ENCODE results near the gene CHI3L2.
"Not testable (repeated sequence)": the region's sequence is repeated elsewhere in the genome, so short reads cannot be mapped to it uniquely, and the experiment has no call there.

CHI3L2 gene

DNA sequence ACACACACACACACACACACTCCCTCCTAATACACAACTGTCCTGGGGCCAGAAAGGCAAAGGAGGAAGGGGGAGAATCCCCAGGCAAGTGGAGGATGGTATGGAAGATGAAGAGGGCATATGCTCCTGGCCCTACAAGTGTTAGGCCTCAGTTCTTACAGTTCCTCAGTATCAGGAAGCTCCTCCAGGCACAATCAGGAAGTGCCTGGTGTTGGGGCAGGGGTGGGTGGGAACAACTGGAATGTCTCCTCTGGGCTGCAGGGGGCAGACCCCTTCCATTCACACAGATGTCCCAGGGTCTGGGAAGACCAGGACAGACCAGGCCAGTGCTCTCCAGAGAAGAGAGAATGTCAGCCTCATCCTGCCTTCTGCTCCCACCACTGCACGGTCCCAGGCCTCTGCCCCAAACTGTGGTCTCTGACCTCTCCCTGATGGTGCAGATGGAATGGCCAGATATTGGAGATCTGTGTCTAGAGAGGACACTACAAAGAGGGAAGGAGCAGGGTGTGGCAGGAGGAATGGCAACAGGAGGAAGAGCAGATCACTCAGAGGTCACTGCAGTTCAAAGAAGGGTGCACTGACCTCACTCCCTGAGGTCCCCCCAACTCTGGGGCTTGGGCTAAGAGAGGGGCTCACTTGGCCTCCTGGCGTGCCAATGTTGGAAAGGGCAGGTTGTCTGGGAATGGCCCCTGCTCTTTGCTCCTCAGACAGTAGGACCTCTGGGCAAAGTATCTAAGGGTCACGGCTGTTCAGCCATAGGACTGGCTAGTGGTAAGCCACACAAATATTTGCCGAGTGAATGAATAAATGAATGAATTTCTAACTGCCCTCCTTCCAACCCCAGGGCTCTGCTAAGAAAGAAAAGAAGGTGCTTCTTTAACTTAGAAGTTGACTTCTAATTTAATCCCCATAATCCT lies 24.5 kb upstream of the CHI3L2 start:
- DNase-seq = no peak

DNA sequence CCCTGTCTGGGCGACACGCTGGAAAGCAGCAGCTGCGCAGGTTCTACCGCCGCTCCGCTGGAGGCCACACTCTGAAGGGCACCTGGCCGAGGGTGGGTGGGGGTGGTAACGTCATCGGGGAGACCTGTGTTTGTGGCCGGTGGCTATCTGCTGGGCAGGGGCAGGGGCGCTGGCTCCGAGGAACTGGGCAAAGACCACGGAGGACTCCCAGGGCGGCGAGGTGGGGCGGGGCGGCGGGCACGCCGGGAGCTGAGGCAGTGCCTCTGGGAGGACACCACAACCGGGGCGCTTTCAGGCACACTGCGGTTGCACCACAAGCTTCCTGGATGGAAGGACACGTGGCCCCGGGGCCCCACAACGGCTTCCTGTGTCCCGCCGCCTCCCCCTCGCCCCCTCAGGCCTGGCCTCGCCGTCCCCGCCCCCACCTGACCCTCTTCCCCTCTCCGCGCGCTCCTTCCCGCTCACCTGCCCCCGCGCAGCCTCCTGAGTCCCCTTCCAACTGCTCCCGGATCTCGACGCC lies 23.8 kb upstream of the CHI3L2 start:
- DNase-seq = peak; percentile 62 to 94 (median 79)

GRCh38 chr1:111204201-111204982 lies 23.1 kb upstream of the CHI3L2 start:
- DNase-seq = peak; percentile 50 to 81 (median 64)

DNA sequence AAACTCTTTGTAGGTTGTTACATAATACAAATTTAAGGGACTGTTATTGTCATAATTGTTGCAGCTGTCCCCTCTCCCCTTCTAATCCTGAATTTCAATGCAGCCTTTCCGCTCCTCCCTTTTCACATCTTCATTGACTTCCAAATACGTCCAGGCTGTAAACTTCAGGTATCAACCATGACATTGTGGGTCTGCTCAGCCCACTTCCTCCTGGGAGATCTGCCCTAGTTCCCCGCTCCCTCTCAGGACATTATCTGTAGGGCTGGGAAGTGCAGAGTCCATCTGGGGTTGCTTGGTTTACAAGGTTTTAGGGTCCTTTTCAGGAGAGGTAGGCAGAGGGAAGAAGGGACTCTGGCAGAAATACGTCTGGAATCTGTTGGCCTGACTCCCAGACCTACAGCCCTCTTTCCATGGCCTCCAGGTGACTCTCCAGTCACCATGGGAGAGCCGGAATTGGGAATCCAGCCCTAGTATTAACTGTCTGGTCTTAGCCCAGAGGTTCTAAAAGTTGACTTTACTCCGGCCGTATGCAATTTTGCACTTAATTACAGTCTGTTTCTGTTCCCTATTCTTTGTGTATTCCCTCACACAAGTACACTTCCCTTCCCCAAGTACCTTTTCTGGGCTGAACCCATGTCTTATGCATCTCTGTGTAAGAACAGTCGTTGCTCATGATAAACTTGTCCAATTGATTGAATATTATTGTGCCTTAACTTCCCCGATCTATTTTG lies 22.4 kb upstream of the CHI3L2 start:
- no peak for DNase-seq

DNA sequence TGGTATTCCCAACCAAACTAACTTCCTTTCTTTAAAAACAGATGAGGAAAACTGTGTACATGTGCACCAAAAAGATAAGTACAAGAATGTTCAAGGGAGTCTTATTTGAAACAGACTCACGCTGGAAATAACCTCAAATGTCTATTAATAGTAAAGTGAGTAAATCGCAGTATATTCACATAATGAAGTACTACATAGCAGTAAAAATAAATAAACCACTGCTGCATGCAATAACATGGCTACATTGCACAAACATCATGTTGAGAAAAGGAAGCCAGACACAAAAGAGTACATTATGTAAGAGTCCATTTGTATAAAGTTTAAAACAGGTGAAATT lies 21.8 kb upstream of the CHI3L2 start:
- no peak for DNase-seq

DNA sequence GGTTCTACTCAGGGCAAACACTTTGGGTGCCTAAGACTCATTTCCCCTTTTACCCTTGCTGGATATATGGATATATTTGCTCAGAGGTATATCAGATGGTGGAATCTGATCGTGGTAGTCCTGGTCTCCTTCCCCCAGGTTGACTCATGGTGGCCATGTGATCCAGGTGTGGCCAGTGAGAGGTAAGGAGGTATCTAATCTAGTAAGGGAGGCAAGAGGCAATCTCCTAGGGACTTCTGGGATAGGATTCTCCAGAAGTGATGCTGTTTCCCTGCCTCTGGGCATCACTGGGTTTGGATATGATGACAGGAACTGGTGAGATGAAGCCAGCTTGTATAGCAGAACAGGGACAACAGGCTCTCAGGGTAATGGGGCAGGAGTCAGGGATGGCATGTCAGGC lies 18.6 kb upstream of the CHI3L2 start:
- DNase-seq = no peak

- no peak for DNase-seq
Observed at GRCh38 chr1:111209622-111210021, 17.9 kb upstream of the CHI3L2 start.

DNA sequence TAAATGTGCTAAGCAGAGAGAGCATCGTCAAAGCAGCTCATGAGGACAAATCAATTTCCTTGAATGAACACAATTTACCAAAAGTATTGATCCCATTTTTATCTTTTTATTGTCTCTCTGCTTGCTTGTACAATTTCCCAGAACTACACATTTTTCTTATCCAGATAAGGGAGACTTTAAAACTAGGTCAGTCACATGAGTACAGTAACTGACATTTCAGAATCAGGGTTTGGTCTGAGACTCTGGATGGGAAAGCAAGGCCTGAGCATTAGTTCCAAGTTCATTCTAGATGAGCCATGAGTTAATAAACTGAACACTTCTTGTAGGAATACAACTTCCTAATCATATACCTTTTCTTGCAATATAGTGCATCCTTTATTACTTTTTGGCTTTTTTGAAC lies 15.6 kb upstream of the CHI3L2 start:
- DNase-seq = no peak

DNA sequence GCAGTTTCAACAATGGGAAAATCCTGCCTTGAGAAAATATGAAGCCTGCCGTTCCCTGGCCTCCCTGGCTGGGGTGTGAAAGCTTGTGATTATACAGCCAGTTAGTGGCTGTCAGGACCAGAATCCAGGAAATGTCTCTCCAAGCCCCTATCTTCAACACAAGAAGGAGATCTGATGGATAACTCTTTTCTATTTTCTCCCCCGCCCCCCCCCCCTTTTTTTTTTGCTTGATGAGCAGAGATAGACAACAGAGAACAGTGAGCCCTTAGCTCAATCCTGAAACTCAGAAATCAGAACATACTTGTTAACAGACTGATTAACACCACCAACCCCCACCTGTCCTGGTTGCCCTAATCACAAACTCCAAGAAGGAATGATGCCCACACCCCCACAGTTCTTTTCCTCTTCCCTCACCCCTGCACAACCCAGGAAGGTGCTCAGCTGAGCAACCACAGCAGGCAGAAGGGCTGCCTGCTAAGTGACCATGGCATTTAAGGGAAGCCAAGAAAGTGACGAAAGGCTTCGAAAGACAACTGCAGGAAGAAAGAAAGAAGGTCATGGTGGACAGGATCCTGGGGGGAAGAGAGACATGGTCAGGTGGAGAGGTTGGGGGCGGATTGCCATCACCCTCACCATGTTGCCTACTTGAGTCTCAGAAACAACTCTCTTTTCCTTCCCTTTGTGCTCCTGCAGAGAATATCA lies 14.7 kb upstream of the CHI3L2 start:
- no peak for DNase-seq

DNA sequence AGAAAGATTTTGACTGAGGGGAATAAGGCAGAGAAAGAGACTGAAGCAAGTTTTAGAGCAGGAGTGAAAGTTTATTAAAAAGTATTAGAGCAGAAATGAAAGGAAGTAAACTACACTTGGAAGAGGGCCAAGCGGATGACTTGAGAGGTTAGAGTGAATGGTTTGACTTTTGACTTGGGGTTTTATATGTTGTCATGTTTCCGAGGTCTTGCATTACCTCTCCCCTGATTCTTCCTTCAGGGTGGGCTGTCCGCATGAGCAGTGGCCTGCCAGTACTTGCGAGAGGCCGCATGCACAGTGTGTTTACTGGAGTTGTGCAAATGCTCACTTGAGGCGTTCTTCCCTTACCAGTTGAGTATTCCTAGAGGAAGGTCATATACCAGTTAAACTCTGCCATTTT lies 14.1 kb upstream of the CHI3L2 start:
- DNase-seq = peak in 1 of 5 experiments; percentile 47

DNA sequence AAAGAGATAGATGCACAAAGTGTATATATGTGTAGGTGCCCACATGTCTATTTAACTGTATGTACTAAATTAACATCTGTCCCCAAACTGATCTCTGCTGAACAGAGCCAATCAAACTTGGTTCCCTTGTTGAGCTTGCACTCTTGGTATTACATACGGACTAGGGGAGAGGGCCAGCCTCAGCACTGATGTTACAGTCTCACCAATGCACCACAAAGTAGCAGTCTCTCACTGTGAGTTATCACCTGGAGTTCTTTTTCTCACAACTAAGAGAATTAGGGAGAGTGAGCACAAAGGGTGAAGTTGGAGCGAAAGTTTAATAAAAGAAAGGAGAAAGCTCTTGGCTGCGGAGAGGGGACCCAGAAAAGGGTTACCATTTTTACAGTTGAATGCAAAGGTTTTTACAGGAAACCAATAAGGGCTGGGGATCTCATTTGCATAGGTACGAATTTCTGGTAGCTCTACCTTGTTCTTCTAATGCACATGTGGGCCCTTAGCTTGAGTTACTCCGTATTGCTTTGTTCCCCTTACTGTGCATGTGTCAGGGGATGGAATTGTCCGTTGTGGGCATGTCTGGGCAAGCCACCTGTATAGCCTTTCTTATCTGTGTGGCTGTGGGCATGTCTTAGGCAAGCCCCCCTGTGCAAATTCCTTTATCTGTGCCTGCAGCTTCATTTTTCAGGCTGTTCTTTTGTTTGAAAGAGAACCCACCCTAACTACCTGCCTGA lies 13.3 kb upstream of the CHI3L2 start:
- DNase-seq = peak in 1 of 5 experiments; percentile 62

DNA sequence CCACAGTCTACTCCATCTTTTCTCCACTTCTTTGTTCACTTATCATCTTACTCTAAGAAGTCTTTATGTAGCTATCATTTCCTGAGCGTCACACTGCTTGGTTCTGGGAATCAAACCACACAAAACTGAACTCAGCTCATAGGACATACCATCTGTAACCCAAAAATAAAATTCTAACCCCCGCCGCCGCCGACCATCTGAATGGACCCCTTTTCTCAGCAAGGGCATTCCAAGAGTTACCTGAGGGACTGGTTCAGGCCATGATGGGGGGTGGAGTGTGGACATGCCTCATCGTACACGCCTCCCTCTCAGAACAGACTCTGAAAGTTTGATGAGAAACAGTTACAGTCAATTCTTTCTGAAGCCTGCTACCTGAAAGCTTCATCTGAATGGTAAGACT lies 12.6 kb upstream of the CHI3L2 start:
- peak in 3 of 5 experiments; percentile 8 to 80 (median 22) for DNase-seq

- DNase-seq = not testable (repeated sequence)
Observed at GRCh38 chr1:111215285-111215684, 12.2 kb upstream of the CHI3L2 start.

DNA sequence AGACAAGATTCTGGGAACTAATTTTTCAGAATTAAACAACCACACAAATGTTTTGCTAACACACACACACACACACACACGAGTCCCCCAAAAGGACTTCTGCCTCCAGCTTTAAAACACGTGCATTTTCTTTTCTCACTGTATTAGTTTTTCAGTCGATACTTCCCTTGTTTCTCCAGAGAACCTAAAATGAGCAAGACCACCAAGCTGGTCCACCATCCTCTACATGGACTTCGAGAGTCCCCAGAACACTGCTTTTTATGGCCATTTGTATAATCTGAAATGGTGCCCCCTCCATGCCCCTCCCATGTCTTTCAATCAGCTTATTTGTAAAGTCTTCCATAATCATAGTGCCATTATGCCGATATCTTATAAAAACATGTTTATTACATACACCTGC lies 10.8 kb upstream of the CHI3L2 start:
- DNase-seq = peak in 1 of 5 experiments; percentile 35

DNA sequence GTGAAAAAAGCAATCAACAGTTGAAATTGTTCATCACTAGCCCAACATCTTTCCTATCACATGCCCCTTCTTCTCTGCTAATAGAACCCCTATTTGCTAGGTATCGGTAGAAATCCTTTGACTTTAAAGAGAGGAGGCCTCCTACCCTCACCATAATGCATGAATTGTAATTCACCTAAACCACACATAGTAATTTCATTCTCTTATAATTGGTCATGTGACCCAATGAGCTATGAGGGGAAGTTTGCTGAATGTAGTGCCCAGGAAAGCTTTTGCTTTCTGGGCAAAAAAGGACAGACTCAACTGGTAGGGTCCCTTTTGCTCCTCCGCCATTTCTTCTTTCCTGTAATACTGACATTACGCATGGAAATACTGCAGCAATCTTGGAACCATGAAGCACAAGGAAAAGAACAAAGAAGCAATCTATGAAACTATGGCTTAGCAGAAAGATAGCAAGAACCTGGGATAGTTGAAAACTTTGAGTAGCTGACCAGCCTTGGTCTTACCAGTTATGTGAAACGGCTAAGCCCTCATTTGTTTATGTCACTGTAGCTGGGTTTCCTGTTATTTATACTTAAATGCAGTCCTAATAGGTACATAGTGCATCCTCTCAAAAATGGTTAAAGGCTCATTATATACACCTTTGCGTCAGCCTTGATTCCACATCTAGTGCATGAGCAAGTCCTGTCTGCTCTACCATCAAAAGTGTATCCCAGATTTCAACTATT lies 10.2 kb upstream of the CHI3L2 start:
- DNase-seq = peak in 1 of 5 experiments; percentile 75

DNA sequence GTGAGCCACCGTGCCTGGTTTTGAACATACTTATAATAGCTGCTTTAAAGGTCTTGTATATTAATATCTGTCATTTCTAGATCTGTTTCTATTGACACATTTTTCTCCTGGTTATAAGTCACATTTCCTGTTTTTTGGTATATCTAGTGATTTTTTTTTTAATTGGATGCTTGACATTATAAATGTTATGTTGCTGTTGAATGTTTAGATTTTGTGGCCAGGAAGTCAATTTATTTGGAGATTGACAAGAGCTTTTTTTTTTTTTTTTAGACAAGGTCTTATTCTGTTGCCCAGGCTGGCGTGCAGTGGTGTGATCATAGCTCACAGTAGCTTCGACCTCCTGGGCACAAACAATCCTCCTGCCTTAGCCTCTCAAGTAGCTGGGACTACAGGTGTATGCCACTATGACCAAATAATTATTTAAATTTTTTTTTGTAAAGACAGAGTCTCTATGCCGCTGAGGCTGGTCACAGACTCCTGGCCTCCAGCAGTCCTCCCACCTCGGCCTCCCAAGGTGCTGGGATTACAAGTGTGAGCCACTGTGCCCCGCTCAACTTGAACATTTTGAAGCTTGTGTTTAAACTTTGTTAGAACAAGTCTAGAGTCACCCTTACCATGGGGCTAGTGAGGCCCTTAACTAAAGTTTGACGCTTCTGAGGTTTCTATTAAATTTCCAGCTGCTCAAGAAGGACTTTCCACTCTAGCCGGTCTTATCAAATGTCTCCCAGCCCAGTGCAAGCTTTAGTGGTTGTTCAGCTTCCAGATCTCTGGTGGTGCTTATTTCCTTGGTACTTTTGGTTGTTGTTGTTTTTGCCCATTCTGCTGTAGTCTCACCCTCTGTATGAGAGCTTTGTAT lies 8.6 kb upstream of the CHI3L2 start:
- DNase-seq = peak in 1 of 5 experiments; percentile 32

DNA sequence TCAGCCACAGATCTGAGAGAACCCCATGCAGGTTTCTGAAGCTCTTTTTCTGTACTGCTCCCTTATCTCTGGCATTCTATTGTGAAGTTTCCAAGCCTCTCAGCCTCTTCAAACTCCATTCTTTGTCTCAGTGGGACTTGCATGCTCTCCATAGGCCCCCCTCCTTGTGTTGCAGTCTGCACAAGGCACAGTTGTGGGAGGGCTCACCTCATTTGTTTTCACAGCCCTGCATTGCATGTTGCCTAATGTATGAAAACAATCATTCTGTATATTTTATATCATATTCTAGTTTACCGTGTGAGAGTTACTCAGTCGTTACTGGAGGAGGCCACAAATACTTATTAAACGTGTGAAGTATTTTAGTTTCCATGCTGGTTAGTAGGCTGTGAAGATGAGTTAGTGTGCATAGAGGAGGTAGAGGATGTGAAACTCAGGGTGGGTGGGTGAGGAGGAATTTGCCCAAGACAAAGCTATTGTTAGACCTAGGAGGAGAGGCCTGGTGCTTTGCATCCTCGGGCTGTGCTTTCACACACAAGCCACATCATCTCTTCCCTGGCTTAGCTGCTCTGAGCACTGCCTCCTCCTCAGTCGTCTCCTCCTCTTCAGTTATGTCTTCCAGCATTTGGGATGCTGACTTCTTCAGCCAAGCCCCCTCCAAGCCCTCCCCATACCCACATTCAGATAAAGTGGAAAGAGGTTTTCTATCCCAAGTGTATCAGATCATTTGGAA lies 7.8 kb upstream of the CHI3L2 start:
- peak in 2 of 5 experiments; percentile 29 to 80 for DNase-seq

DNA sequence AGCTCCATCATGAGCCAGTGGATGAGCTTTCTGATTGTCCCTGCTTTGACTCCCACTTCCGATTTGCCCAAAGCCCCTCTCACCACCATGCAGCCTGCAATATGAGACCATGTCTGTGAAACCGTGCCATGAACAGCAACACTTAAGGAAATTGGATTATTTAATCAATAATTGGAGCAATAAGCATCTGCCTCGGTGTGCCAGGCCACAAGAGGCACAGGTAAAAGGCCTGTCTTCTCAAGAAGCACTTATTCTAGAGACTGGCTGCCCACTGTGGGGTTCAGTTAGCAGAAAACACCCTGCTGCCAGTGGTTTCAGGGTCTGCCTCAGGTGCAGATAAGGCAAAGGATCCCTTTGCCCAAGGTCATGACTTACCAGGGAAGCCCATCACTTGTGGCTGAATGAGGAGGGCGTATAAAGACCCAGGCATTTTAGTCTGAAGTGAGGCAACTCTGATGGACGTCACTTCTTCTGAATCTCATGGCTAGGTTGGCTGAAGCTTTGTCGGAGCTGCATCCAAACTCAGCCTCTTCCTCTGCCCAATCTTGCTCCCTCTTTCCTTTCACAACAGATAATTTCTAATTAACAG lies 7.1 kb upstream of the CHI3L2 start:
- DNase-seq = no peak

DNA sequence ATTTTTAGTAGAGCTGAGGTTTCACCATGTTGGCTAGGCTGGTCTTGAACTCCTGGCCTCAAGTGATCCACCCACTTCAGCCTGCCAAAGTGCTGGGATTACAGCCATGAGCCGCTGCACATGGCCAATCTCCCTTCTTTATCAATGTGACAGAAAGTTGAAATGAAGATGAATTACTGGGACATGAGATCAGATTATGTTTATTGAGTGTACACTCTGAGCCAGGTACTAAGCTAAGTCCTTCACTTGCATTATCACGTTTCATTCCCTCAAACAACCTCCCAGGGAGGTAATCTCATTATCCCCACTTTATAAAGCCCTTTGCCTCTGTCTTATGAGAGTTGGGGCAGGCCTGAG lies 6.3 kb upstream of the CHI3L2 start:
- no peak for DNase-seq
